SU-DHL-6 (cell line): ENCODE measurements around the gene TADA2A.

ENCODE experiments used
- H2AFZ ChIP-seq: fragments of 200-600 bp; sonication (generic); 2 replicates; pipeline ENCODE4 v1.6.1; 2014; ENCODE audit warnings: low read depth, mild to moderate bottlenecking, moderate library complexity, mixed read lengths, antibody characterized with exemption, low read length; ENCODE audit not compliant: severe bottlenecking
- H3F3A ChIP-seq: fragments of 200-600 bp; shearing (Covaris generic); 2 replicates; pipeline ENCODE4 v1.6.0; 2016; ENCODE audit warnings: antibody characterized with exemption, mild to moderate bottlenecking; ENCODE audit not compliant: insufficient read depth
- H3K27ac ChIP-seq: fragments of 200-600 bp; sonication (generic); 2 replicates; pipeline ENCODE4 v1.5.1; 2016; ENCODE audit warnings: low read depth, mild to moderate bottlenecking, low read length, moderate library complexity, mixed read lengths
- H3K27me3 ChIP-seq: fragments of 200-600 bp; sonication (generic), shearing (Covaris generic); 2 replicates; pipeline ENCODE4 v1.6.0; 2014; ENCODE audit warnings: mild to moderate bottlenecking, low read length
- H3K36me3 ChIP-seq: fragments of 200-600 bp; sonication (generic); 2 replicates; pipeline ENCODE4 v1.6.1; 2014; ENCODE audit warnings: mild to moderate bottlenecking, low read length, mixed read lengths
- H3K4me2 ChIP-seq: fragments of 300-600, 200-600 bp; shearing (Covaris generic), sonication (generic); 2 replicates; pipeline ENCODE4 v1.6.0; 2014; ENCODE audit warnings: low read length, low read depth, mild to moderate bottlenecking; ENCODE audit not compliant: poor library complexity, severe bottlenecking
- H3K4me3 ChIP-seq: fragments of 200-600 bp; sonication (generic); 2 replicates; pipeline ENCODE4 v1.5.1; 2014; ENCODE audit warnings: antibody characterized with exemption, low read length, mild to moderate bottlenecking, mixed read lengths; ENCODE audit not compliant: insufficient read depth, poor library complexity, severe bottlenecking
- H3K79me2 ChIP-seq: fragments of 200-600 bp; sonication (generic); 2 replicates; pipeline ENCODE4 v1.6.1; 2014; ENCODE audit warnings: mild to moderate bottlenecking, low read length, moderate library complexity; ENCODE audit not compliant: insufficient read depth
- H3K9ac ChIP-seq: fragments of 200-600 bp; sonication (generic); 2 replicates; pipeline ENCODE4 v1.7.0; 2014; ENCODE audit warnings: mild to moderate bottlenecking, low read length
- H3K9me2 ChIP-seq: fragments of 200-600 bp; sonication (generic); replicated peaks from 2 replicates; pipeline ENCODE4 v1.6.1; 2014; ENCODE audit warnings: low read length; ENCODE audit not compliant: insufficient read depth
- H3K9me3 ChIP-seq: fragments of 200-600 bp; sonication (generic); 2 replicates; pipeline ENCODE4 v1.6.1; 2014; ENCODE audit warnings: low read length, mixed read lengths; ENCODE audit not compliant: insufficient read depth
- H4K20me1 ChIP-seq: fragments of 200-600 bp; sonication (generic); 2 replicates; pipeline ENCODE4 v1.6.1; 2014; ENCODE audit warnings: low read depth, mild to moderate bottlenecking, antibody characterized with exemption, low read length, moderate library complexity, mixed read lengths
- CTCF ChIP-seq: fragments of 200-600 bp; sonication (generic); IDR thresholded peaks from one replicate; pipeline ENCODE4 v1.5.1; 2017; ENCODE audit warnings: antibody characterized with exemption, mild to moderate bottlenecking, low read length, moderate library complexity; ENCODE audit not compliant: insufficient read depth, poor library complexity, severe bottlenecking
- EZH2phosphoT487 ChIP-seq: fragments of 200-600 bp; sonication (generic), shearing (Covaris generic); conservative IDR thresholded peaks from 2 replicates; pipeline ENCODE4 v1.6.1; 2018; ENCODE audit warnings: mild to moderate bottlenecking, antibody characterized with exemption, low read length, moderate library complexity, mixed read lengths

TADA2A gene

GRCh38 chr17:37410357-37410756 lies 3.7 kb downstream of the TADA2A start:
- Histone ChIP-seq H3K4me3 (no peak overlapping the region), H3F3A (no peaks in the 10 kb centered on the region), H4K20me1 (no peaks in the 10 kb centered on the region), H3K27me3 (no peaks in the 10 kb centered on the region), H2AFZ (no peak overlapping the region), H3K4me2 (no peak overlapping the region), H3K9ac (no peak overlapping the region), H3K27ac (no peak overlapping the region), H3K79me2 (peaks cover 47% of the 10 kb centered on the region), H3K36me3 (peaks cover 13% of the 10 kb centered on the region), H3K9me3 (no peaks in the 10 kb centered on the region), H3K9me2 (no peaks in the 10 kb centered on the region)
- TF ChIP-seq EZH2phosphoT487 (no peak), CTCF (no peak)

GRCh38 chr17:37413875-37414519 lies 7.3 kb downstream of the TADA2A start:
- Histone ChIP-seq H3K9ac (no peak overlapping the region), H3K36me3 (peaks cover 17% of the 10 kb centered on the region), H3K27ac (no peak overlapping the region), H2AFZ (no peak overlapping the region), H3K9me3 (no peaks in the 10 kb centered on the region), H3K27me3 (no peaks in the 10 kb centered on the region), H3K4me3 (no peak overlapping the region), H3K9me2 (no peaks in the 10 kb centered on the region), H3K79me2 (peaks cover 18% of the 10 kb centered on the region; the same call in 1 of the 2 replicates), H4K20me1 (no peaks in the 10 kb centered on the region), H3K4me2 (no peak overlapping the region), H3F3A (no peaks in the 10 kb centered on the region)
- TF ChIP-seq EZH2phosphoT487 (no peak), CTCF (peak; percentile 11)

- H3K79me2 ChIP-seq = peaks cover 14% of the 10 kb centered on the region; the same call in 1 of the 2 replicates
- no peaks in the 10 kb centered on the region for H3K9me3 ChIP-seq
- no peak overlapping the region for H3K27ac ChIP-seq
- no peaks in the 10 kb centered on the region for H4K20me1 ChIP-seq
- no peak overlapping the region for H3K4me2 ChIP-seq
- H3K9ac ChIP-seq = no peak overlapping the region
- no peak overlapping the region for H2AFZ ChIP-seq
- H3K9me2 ChIP-seq = no peaks in the 10 kb centered on the region
- TF ChIP-seq EZH2phosphoT487 = no peak
- TF ChIP-seq CTCF = no peak
- H3K36me3 ChIP-seq = peaks cover 17% of the 10 kb centered on the region
- H3F3A ChIP-seq = no peaks in the 10 kb centered on the region
- H3K4me3 ChIP-seq = no peak overlapping the region
- H3K27me3 ChIP-seq = no peaks in the 10 kb centered on the region
Observed at GRCh38 chr17:37417852-37418251, 11.2 kb downstream of the TADA2A start.
